Common myeloid progenitor, CD34-positive (primary cell): ENCODE measurements around the gene PSMG1.

ENCODE experiments used
- CTCF ChIA-PET: fragments of 350-600 bp; sonication (Branson Sonifier 250); formaldehyde crosslinking; loops from one replicate; lab custom pipeline; 2021; ENCODE audit warnings: antibody characterized with exemption; lab: Charles Lee
- POLR2A ChIA-PET: fragments of 350-600 bp; sonication (Branson Sonifier 250); formaldehyde crosslinking; loops from one replicate; lab custom pipeline; 2021; ENCODE audit warnings: antibody characterized with exemption; lab: Charles Lee
- DNase-seq, 3 donors: peaks; one replicate each; pipeline versions ENCODE4 v3.0.0 to v3.0.0-alpha.2; 2013
- H3K27ac ChIP-seq, 2 experiments: 1 replicate in 1 of 2; 2 replicates in 1 of 2; pipeline ENCODE4 v1.7.0; 2013; ENCODE audit warnings: inconsistent platforms in 2 of 2, low read length in 2 of 2, mild to moderate bottlenecking in 2 of 2, low read depth in 1 of 2, moderate library complexity in 1 of 2; ENCODE audit not compliant: severe bottlenecking in 2 of 2, insufficient read depth in 1 of 2, poor library complexity in 1 of 2
- H3K27me3 ChIP-seq, 5 experiments: replicated peaks in 2 of 5; 1 replicate in 3 of 5; 2 replicates in 2 of 5; pipeline versions ENCODE4 v1.6.1 to v1.7.0; 2013; ENCODE audit warnings: low read length in 4 of 5, mild to moderate bottlenecking in 2 of 5, moderate library complexity in 2 of 5, inconsistent platforms in 1 of 5; ENCODE audit not compliant: insufficient read depth in 5 of 5, control insufficient read depth in 4 of 5
- H3K36me3 ChIP-seq, 4 experiments: 1 replicate in 2 of 4; 2 replicates in 2 of 4; pipeline versions ENCODE4 v1.6.1 to v1.7.0; 2013; ENCODE audit warnings: low read length in 3 of 4, control low read depth in 1 of 4, mild to moderate bottlenecking in 1 of 4; ENCODE audit not compliant: control insufficient read depth in 4 of 4, insufficient read depth in 4 of 4
- H3K4me1 ChIP-seq, 4 experiments: 1 replicate in 3 of 4; 2 replicates in 1 of 4; pipeline versions ENCODE4 v1.6.1 to v1.7.1; 2013; ENCODE audit warnings: low read length in 3 of 4, mild to moderate bottlenecking in 3 of 4, control low read depth in 1 of 4, inconsistent platforms in 1 of 4, moderate library complexity in 1 of 4; ENCODE audit not compliant: control insufficient read depth in 4 of 4, insufficient read depth in 4 of 4; ENCODE audit errors: control extremely low read depth in 1 of 4
- H3K4me3 ChIP-seq, 7 experiments: 1 replicate in 4 of 7; 2 replicates in 3 of 7; pipeline versions ENCODE4 v1.5.1 to v1.7.0; 2013; ENCODE audit warnings: mild to moderate bottlenecking in 7 of 7, low read length in 6 of 7, moderate library complexity in 6 of 7, inconsistent platforms in 2 of 7, low read depth in 2 of 7, control low read depth in 1 of 7; ENCODE audit not compliant: insufficient read depth in 4 of 7, control insufficient read depth in 1 of 7; ENCODE audit errors: extremely low read depth in 1 of 7
- H3K9me3 ChIP-seq, 5 experiments: 1 replicate in 4 of 5; 2 replicates in 1 of 5; pipeline versions ENCODE4 v1.6.1 to v1.7.1; 2013; ENCODE audit warnings: low read length in 4 of 5, mild to moderate bottlenecking in 2 of 5, inconsistent platforms in 1 of 5, low read depth in 1 of 5, moderate library complexity in 1 of 5; ENCODE audit not compliant: control insufficient read depth in 4 of 5, insufficient read depth in 2 of 5; ENCODE audit errors: control extremely low read depth in 1 of 5
- WGBS: methylation state at CpG from one replicate; pipeline ENCODE4 v1.1.5; 2013; ENCODE audit not compliant: insufficient coverage; 5-methylcytosine and 5-hydroxymethylcytosine counted together

PSMG1 gene

DNA sequence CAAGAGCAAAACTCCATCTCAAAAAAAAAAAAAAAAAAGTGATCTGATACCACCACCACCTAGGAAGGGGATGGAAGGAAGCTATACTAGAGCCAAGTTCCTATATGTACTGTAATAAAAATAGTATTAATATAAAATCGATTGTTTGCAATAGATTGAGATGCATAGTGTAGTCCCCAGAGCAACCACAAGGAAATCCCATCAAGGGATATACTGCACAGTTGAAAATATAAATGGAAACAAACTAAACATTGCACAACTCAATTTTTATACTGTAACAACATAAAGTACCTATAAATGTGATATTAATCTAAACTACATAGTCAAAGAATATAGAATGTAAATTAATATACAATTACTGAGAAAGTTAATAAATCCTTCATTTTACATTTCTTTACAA lies 20.9 kb upstream of the PSMG1 start:
- H3K27me3 ChIP-seq, result no peaks in the 10 kb centered on the region
- peak in 1 of 3 donors; percentile 9 for DNase-seq
- CTCF ChIA-PET, result no interaction called here
- no CpG with 5 or more reads among the region's 1 CpG for WGBS
- H3K27ac ChIP-seq, result no peak overlapping the region
- no peaks in the 10 kb centered on the region for H3K9me3 ChIP-seq
- no peaks in the 10 kb centered on the region for H3K4me1 ChIP-seq
- peaks cover 22 to 84% (median 51%) of the 10 kb centered on the region in 4 experiments for H3K36me3 ChIP-seq
- no peak overlapping the region for H3K4me3 ChIP-seq
- POLR2A ChIA-PET, result no interaction called here

GRCh38 chr21:39198800-39199199 lies 15.5 kb upstream of the PSMG1 start:
- H3K27me3 ChIP-seq, result no peaks in the 10 kb centered on the region
- POLR2A ChIA-PET, result no interaction called here
- H3K36me3 ChIP-seq, result peaks cover 30 to 84% (median 61%) of the 10 kb centered on the region in 4 experiments
- H3K4me1 ChIP-seq, result no peaks in the 10 kb centered on the region
- CTCF ChIA-PET, result interaction anchor here (1.2 to 1.7 kb wide), 3 partner anchors 9 to 15 kb away, joined by 3 to 7 read pairs (median 4); partner anchors contain the start of gene PSMG1
- H3K9me3 ChIP-seq, result no peaks in the 10 kb centered on the region
- H3K27ac ChIP-seq, result no peak overlapping the region
- no peak overlapping the region for H3K4me3 ChIP-seq
- 100% methylated on average over 2 of the region's 2 CpGs for WGBS
- DNase-seq, result no peak

DNA sequence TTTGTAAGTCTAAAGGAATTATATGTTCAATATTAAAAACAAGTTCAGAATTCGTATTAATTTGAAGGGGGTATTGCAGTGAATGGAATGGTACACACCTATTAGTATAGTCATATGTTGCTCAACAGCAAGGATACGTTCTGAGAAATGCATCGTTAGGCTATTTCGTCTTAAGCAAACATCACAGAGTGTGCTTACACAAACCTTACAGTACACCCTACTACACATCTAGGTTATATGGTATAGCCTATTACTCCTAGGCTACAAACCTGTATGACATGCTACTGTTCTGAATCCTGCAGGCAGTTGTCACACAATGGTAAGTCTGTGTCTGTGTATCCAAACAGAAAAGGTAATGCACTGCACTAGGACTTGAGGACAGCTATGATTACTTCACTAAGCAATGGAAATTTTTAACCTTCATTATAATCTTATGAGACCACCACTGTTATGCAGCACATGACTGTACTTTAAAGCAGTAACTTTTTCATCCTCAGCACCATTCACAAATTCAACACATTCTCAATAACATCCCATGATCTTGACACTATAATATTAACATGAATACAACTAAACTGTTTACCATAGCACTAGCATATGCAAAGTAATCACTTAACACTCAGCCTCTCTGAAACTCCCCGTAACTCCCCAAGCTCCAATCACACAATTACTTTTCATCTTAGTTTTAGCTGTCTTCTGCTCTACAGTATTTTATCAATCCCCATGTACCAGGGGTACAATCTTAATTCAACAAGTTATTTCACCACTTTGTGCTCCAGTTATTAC lies 14.4 kb upstream of the PSMG1 start:
- CTCF ChIA-PET, result no interaction called here
- no peak for DNase-seq
- POLR2A ChIA-PET, result no interaction called here
- WGBS, result 90% methylated on average over 4 of the region's 5 CpGs
- Histone ChIP-seq H3K4me3 (no peak overlapping the region), H3K27me3 (no peaks in the 10 kb centered on the region), H3K4me1 (no peaks in the 10 kb centered on the region), H3K27ac (no peak overlapping the region), H3K36me3 (peaks cover 32 to 75% (median 55%) of the 10 kb centered on the region in 4 experiments), H3K9me3 (no peaks in the 10 kb centered on the region)

DNA sequence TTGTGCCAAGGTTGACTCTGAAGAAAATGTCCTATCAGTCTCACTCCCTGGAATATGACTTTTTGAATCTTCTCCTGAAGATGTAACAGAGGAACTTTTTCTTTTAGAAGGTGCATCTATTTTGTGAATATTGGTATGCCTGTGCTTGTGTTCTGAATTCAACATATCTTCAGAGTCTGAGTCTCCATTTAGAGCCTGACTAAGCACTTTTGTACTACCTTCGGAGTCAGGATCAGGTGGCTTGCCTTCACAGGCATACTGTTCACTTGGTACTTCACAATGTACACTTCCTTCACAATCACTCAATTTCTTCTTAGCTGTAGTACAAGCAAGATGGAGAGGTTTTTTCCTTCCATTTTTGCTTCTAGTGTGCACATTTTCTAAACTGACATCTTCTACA lies 13.6 kb upstream of the PSMG1 start:
- ChIA-PET CTCF (interaction anchor here (1.4 kb wide), 1 partner anchor 13 kb away, joined by 4 read pairs; no protein-coding TSS in a partner anchor), POLR2A (no interaction called here)
- Histone ChIP-seq H3K36me3 (peaks cover 32 to 68% (median 51%) of the 10 kb centered on the region in 4 experiments), H3K27ac (no peak overlapping the region), H3K9me3 (no peaks in the 10 kb centered on the region), H3K4me1 (no peaks in the 10 kb centered on the region), H3K4me3 (no peak overlapping the region), H3K27me3 (no peaks in the 10 kb centered on the region)
- 80% methylated on average over 1 of the region's 1 CpG for WGBS
- DNase-seq, result no peak

DNA sequence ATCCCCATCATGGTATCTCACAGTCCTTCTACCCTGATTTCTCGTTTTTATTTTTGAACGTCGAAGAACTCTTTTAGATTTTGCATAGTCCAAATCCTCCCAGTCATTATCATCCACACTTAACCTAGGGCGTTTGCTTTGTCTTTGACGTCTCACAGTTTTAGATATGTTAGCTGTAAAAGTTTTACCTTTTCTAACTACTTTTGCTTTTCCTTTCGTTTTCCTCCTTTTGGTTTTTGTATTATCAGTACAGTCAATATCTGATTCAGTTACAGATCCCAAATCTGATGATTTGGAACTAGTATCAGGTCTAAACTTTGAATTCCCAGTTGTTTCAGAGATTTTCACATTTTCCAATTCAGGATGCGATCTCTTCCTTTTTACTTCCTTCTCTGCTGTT lies 13.1 kb upstream of the PSMG1 start:
- no peaks in the 10 kb centered on the region for H3K4me1 ChIP-seq
- ChIA-PET POLR2A (no interaction called here), CTCF (interaction anchor here (1.4 kb wide), 1 partner anchor 12 kb away, joined by 4 read pairs; no protein-coding TSS in a partner anchor)
- H3K27me3 ChIP-seq, result no peaks in the 10 kb centered on the region
- 100% methylated on average over 6 of the region's 7 CpGs for WGBS
- DNase-seq, result no peak
- no peak overlapping the region for H3K4me3 ChIP-seq
- H3K36me3 ChIP-seq, result peaks cover 29 to 63% (median 47%) of the 10 kb centered on the region in 4 experiments
- no peaks in the 10 kb centered on the region for H3K9me3 ChIP-seq
- H3K27ac ChIP-seq, result no peak overlapping the region

- CTCF ChIA-PET, result no interaction called here
- no peak for DNase-seq
- WGBS, result no CpG with 5 or more reads among the region's 1 CpG
- H3K9me3 ChIP-seq, result no peaks in the 10 kb centered on the region
- no peak overlapping the region for H3K27ac ChIP-seq
- POLR2A ChIA-PET, result interaction anchor here (0.6 kb wide), 1 partner anchor 41 kb away, joined by 4 read pairs; no protein-coding TSS in a partner anchor
- peaks cover 13 to 46% (median 30%) of the 10 kb centered on the region in 4 experiments for H3K36me3 ChIP-seq
- H3K4me1 ChIP-seq, result no peaks in the 10 kb centered on the region
- H3K4me3 ChIP-seq, result no peak overlapping the region
- H3K27me3 ChIP-seq, result no peaks in the 10 kb centered on the region
Observed at GRCh38 chr21:39193380-39193779, 10.1 kb upstream of the PSMG1 start.
